HG03097 (cell line): ENCODE data around the gene CCL15.

Experiments
- ATAC-seq: cut with Tn5 transposase; IDR thresholded peaks from one replicate; pipeline ENCODE4 v1.9.1; 2021; ENCODE audit not compliant: unreplicated experiment, low FRiP score

The CCL15 gene

GRCh38 chr17:35949401-35949800, 52.0 kb downstream of the CCL15 start:
- no peak for ATAC-seq

- ATAC-seq, result no peak
Observed at GRCh38 chr17:35948092-35948491, 53.3 kb downstream of the CCL15 start.
